Measurements from ENCODE around the gene PPP1R9B. TPM values are rescaled to one million over a fixed set of nuclear protein-coding genes. Genes with fewer than 3 reads are reported as not detected.

The PPP1R9B gene
- total and polyA plus RNA-seq, 2 donors (not counting 1 experiment from before 2014, with no cell fraction given), result 80.7 to 220 TPM

GRCh38 chr17:50145532-50146229 is 4.8 kb downstream of the PPP1R9B start:
- no peak overlapping the region for H2AFZ ChIP-seq (ENCODE audit: insufficient read depth, low read depth, low read length, poor library complexity, severe bottlenecking)
- Mint-ChIP-seq H3K4me3 (peak overlapping the region; percentile 100), H3K27me3 (no peaks in the 10 kb centered on the region), H3K9me3 (ENCODE audit: insufficient read depth) (no peaks in the 10 kb centered on the region), H3K27ac (peak overlapping the region; percentile 98), H3K4me1 (peaks cover 74% of the 10 kb centered on the region)
- ChIA-PET POLR2A (interaction anchor here (0.6 to 1.0 kb wide), 4 partner anchors 13 to 828 kb away, joined by 3 to 11 read pairs (median 4); no protein-coding TSS in a partner anchor), CTCF (interaction anchor here (0.7 to 5.1 kb wide), 11 partner anchors 9 to 55 kb away, joined by 3 to 59 read pairs (median 5); partner anchors contain the start of genes COL1A1 and SAMD14)
- no peak for DNase-seq
- no peaks in the 10 kb centered on the region for H3K27me3 ChIP-seq (replicated peaks in 1 of 4; ENCODE audit: control extremely low read depth in 1 of 4, control insufficient read depth in 3 of 4, insufficient read depth in 4 of 4, low read length in 3 of 4)
- H3K36me3 ChIP-seq (replicated peaks in 1 of 2; ENCODE audit: control extremely low read depth in 1 of 2, control insufficient read depth in 1 of 2, extremely low read depth in 1 of 2, insufficient read depth in 2 of 2, low read length in 1 of 2), result peaks cover 0 to 56% of the 10 kb centered on the region in 2 experiments
- peaks cover 62 to 72% of the 10 kb centered on the region in 2 donors for H3K4me1 ChIP-seq (ENCODE audit: control insufficient read depth in 2 of 2, insufficient read depth in 2 of 2, low read length in 2 of 2)
- H3K4me2 ChIP-seq (replicated peaks; ENCODE audit: low read depth, low read length, poor library complexity, severe bottlenecking), result peak overlapping the region; percentile 92
- H3K9me3 ChIP-seq (ENCODE audit: control extremely low read depth in 1 of 3, control insufficient read depth in 2 of 3, insufficient read depth in 1 of 3, low read length in 2 of 3), result no peaks in the 10 kb centered on the region
- H4K20me1 ChIP-seq (ENCODE audit: control insufficient read depth, insufficient read depth, low read length, poor library complexity, severe bottlenecking), result peaks cover 94% of the 10 kb centered on the region
- H3K79me2 ChIP-seq (ENCODE audit: control insufficient read depth, insufficient read depth, low read length), result peaks cover 92% of the 10 kb centered on the region
- H3K27ac ChIP-seq (ENCODE audit: low read length in 2 of 2), result peak overlapping the region; percentile 29 to 94
- ATAC-seq (ENCODE audit: low read depth), result no peak
- TF ChIP-seq EZH2 (IDR thresholded peaks at IDR 0.05; ENCODE audit: borderline replicate concordance, insufficient read depth, low read depth, low read length, poor library complexity, severe bottlenecking), result no peak
- TF ChIP-seq CTCF (IDR thresholded peaks at IDR 0.05), result no peak
- peak overlapping the region in 4 of 5 experiments; percentile 82 to 97 (median 89) for H3K4me3 ChIP-seq (ENCODE audit: control extremely low read depth in 1 of 5, extremely low read depth in 1 of 5, insufficient read depth in 1 of 5, low read depth in 2 of 5, low read length in 4 of 5)
- intact Hi-C loops (cut with micrococcal nuclease), result no loop called here
- H3K9ac ChIP-seq (ENCODE audit: low read length), result peak overlapping the region; percentile 95
- 67% methylated on average over 10 of the region's 11 CpGs for WGBS (ENCODE audit: insufficient coverage)
